RCC 7860 (cell line): ENCODE data around the gene TJP2.
"Not testable (repeated sequence)": the region's sequence is repeated elsewhere in the genome, so short reads cannot be mapped to it uniquely, and the experiment has no call there.

Experiments used
- DNase-seq: peaks from one replicate; pipeline ENCODE4 v3.0.0-alpha.2; 2015; ENCODE audit warnings: low spot score
- FAIRE-seq: peaks from 2 replicates; lab custom pipeline; 2012; peaks lifted over from hg19 to GRCh38; lab: Jason Lieb, UNC

The TJP2 gene

DNA sequence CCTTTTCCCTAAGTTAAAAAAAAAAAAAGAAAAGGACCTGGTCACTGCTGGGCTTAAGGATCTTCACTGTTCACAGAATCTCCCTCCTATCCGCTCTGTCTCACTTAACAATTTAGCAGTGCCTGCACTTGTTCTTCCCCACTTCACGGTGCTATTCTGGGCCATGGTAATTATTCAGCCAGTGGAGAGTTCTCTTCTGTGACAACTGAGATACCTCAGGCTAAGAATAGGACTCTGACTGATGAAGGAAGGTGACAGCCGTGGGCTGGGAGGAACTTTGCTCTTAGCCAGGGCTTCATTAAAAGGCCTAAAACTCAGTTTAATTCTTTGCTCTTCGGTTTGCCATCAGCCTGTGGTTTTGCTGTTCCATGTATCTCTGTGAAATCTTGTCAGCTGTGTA, 99.1 kb downstream of the TJP2 start:
- DNase-seq (no peak), FAIRE-seq (no peak)

DNA sequence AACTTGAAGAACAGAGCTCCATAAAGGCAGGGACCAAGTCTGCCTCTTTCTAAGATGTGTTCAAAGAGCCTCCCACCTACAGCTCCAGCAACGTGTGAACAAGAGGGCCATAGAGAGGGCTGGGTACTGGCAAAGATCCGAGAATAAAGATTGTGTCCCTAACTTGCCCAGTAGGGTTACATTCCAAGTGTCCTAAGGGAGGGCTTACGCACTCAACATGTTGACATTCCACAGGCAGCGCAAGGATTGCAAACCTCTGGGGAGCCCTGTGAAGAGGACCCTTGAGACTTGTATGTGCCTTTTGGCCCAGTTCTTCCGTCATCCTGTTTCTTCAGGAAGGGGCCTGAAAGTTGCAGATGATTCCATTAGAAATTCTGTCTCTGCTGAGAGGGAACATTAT, 102.7 kb downstream of the TJP2 start:
- no peak for FAIRE-seq

DNA sequence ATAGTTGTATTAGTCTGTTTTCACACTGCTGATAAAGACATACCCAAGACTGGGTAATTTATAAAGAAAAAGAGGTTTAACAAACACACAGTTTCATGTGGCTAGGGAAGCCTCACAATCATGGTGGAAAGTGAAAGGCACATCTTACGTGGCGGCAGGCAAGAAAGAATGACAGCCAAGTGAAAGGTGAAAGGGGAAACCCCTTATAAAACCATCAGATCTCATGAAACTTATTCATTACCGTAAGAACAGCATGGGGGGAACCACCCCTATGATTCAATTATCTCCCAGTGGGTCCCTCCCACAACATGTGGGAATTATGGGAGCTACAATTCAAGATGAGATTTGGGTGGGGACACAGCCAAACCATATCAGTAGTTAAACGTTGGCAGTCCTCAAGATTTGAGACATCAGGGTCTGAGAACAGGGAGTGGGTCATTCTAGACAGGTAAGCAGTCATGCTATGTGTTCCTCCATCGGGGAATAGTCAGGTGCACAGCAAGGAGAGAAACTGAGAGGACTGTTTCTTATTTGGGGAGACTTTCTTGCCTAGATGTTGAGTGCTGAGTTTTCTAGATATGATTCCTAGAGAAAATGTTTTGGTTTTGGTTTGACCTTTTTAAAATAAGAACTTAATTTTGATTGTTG, 105.1 kb downstream of the TJP2 start:
- no peak for DNase-seq
- FAIRE-seq = no peak

More for the DNA sequence above, 102.7 kb downstream of the TJP2 start:
- DNase-seq = no peak

DNA sequence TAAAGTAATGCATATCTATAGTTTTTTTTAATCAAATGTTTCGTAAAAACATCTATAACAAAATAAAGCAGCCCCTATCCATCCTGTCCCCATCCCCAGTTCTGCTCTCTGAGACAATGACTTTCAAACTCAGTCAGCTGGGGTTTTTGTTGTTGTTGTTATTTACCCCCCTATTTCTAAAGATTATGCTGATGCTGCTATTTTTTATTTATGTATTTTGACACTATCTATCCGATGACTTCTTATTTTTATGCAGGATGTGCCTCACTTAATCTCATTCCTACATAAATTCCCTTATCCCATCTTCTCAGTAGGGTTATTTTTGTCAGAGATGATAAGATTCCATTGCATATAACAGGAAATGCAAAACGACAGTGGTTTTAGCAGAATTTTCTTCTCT, 105.7 kb downstream of the TJP2 start:
- DNase-seq = no peak
- no peak for FAIRE-seq

DNA sequence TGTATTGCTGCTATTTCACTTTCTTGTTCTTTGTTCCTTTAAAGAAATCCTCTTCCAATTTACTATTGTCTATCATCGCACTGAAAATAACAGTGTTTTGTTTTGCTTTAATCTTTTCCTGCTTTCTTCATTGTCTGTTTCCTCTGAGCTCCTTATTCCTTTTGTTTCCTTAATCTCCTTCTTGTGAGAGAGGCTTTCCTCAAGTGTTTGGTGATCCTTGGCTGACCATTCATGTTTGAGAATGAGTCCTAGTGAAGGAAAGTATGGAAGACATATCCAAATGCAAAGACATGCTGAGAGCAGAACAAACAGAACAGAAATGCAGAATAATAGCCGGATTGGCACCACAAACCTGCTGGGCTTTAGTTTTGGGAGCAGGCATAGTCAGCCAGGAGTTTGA, 108.9 kb downstream of the TJP2 start:
- DNase-seq (no peak), FAIRE-seq (no peak)

DNA sequence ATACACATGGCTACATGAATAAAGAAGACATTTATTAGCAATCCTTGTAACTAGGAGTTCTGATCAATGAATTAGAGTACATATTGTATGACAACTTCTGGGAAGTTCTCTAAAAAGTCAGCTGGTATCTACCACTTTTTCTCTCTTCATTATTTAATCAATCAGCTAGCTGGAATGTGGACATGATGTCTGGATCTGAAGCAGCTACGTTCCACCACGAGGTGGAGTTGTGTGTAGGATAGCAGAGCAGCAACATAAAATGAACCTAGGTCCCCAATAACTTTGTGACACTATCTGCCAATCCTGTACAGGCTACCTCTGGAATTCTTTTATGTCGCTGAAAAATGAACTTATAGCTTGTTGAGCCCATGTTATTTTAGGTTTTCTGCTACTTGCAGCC, 118.0 kb downstream of the TJP2 start:
- FAIRE-seq (no peak), DNase-seq (no peak)

DNA sequence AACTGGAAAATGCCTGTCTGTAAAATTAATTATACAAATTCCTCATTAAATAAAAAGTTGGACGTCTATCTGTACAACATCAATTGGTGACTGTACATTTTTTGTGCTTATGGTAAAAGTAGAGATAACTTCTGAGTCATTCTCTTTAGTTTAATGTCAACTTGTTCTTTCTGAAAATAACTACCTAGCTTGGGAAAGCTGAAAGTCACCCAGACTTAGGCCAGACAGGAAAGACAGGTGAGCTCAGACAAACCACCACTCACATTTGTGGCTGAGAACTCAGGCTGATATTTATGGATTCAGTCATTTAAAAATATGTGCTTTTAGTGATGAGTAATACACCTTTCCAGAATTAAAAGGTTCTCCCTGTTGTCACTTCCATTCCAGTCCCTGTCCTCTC, 119.1 kb downstream of the TJP2 start:
- DNase-seq (no peak), FAIRE-seq (no peak)

DNA sequence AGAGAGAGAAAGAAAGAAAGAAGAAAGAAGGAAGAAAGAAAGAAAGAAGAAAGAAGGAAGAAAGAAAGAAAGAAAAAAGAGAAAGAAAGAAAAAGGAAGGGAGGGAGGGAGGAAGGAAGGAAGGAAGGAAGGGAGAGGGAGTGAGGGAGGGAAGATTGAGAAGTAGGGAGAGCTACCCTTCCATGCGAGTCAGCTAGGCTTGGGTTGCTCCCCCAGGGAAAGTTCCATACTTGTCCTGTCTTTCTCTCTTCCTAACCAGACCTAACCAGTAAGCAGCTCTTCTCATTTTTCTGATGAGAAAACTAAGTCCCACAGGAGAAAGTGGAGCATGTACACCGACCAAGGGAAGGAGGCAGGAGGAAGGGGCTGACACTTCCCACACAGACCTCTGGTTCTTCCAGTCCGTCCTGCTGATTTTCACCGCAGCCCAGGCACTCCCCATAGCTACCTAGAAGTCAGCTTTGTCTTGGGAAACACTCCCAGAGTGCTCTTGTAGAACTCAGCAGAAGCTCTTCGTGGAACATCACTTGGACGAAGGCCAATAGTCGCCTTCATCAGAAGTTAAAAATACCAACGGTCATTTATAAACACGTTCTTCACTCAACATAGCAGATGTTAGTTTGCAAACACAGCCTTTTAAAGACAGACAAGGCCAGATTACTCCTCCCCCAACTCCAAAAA, 121.9 kb downstream of the TJP2 start:
- FAIRE-seq (no peak), DNase-seq (no peak)

DNA sequence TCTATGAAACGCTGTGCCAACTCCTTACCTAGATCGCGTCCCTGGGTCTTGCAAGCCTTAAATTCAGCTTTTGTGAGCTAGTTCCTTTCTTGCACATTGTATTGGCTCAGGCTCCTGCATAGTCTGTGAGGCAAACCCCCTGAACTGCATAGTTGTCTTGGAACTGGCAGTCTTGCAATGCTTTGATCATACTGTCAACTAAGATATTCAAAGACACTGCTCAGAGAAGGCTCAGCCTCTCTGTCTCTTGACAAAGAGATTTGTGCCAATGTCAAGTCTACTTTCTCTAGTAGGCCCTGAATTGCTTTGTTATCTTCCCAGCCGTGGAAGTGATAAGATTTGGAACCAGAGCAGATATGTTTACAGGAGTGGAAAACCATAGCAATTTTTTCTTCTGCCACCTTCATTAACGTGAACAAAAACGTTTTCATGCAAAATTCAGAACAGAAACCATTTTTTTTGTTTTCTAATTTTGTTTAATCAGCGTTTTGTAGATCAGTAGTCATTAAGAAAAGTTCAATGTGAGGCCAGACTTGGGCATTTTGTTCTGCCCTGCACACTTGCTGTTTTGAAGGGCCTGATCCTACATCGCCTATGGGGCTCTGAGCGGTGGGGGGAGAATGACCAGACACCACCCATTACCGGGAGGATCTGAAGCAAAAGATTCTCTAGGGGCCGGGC, 123.4 kb downstream of the TJP2 start:
- DNase-seq = no peak
- no peak for FAIRE-seq

DNA sequence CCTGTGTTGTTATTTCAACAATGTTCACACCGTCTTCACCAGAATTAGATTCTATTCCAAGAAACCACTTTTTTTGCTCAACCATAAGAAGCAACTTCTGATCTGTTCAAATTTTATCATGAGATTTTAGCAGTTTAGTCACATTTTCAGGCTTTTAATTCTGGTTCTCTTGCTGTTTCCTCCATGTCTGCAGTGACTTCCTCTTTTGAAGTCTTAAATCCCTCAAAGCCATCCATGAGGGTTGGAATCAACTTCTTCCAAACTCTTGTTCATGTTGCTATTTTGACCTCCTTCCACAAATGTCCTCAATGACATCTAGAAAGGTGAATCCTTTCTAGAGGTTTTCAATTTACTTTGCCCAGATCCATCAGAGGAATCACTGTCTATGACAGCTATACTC, 125.2 kb downstream of the TJP2 start:
- DNase-seq (no peak), FAIRE-seq (no peak)

DNA sequence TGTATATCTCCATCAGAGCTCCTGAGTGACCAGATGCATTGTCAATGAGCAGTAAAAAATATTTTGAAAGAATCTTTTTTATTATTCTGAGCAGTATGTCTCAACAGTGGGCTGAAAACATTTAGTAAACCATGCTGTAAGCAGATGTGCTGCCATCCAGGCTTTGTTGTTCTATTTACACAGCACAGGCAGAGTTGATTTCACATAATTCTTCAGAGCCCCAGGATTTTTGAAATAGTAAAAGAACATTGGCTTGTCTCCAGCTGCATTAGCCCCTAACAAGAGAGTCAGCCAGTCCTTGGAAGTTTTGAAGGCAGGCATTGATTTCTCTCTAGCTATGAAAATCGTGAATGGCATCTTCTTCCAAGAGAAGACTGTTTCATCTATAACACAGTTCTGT, 125.7 kb downstream of the TJP2 start:
- FAIRE-seq (no peak), DNase-seq (no peak)

DNA sequence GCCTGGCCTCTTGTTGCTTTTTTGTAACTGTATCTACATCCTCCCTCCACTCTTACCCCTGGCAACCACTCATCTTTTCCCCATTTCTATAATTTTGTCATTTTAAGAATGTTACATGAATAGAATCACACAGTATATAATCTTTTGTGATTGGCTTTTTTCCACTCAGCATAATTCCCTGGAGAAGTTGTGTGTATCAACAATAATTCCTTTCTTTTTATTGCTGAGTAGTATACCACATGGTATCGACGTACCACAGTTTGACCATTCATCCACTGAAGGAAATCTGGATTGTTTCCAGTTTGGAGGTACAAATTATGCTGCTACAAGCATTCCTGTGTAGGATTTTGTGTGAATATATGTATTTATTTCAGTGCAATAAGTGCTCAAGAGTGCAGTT, 129.3 kb downstream of the TJP2 start:
- FAIRE-seq = no peak
- DNase-seq = no peak

DNA sequence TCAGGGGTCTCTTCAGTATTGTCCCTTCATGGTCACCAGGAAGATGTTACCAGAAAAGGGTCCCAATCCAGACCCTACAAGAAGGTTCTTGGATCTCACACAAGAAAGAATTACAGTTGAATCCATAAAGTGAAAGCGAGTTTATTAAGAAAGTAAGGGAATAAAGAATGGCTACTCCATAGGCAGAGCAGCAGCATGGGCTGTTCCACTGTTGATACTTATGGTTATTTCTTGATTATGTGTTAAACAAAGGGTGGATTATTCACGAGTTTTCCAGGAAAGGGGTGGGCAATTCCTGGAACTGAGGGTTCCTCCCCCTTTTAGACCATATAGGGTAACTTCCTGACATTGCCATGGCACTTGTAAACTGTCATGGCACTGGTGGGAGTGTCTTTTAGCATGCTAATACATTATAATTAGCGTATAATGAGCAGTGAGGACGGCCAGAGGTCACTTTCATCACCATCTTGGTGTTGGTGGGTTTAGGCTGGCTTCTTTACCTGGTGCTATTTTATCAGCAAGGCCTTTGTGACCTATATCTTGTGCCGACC, 132.9 kb downstream of the TJP2 start:
- FAIRE-seq, DNase-seq: not testable (repeated sequence)

DNA sequence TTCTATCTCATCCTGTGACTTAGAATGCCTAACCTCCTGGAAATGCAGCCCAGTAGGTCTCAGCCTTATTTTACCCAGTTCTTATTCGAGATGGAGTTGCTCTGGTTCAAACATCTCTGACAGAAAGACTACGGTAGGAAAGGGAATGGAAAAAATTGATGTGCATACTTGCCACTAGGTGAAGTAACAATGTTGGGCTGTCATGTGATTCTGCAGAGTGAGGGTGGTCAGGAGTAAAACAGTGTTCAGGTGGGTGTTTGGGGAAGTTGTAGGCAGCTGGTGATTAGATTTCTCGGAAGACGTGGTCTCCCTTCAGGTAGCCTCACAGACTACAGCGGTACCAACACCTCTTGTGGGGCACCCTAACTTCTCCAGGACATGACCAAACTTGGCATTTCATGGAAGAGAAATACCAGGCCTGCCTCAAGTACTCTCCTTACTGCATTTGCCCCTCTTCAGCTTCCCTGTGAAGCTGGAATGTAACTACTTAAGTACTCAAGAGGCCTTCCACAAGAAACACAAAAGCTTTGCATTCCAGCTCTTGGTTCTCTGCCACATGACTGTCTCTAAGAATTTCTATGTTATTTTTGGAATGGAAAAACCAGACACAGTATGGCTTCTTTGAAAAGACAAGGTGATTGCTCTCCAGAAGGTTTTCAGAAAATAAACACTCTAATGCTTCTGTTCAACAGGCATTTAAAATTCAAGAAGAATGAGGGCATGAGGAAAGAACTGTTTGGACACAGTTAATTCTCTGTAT, 133.5 kb downstream of the TJP2 start:
- FAIRE-seq (no peak), DNase-seq (no peak)

DNA sequence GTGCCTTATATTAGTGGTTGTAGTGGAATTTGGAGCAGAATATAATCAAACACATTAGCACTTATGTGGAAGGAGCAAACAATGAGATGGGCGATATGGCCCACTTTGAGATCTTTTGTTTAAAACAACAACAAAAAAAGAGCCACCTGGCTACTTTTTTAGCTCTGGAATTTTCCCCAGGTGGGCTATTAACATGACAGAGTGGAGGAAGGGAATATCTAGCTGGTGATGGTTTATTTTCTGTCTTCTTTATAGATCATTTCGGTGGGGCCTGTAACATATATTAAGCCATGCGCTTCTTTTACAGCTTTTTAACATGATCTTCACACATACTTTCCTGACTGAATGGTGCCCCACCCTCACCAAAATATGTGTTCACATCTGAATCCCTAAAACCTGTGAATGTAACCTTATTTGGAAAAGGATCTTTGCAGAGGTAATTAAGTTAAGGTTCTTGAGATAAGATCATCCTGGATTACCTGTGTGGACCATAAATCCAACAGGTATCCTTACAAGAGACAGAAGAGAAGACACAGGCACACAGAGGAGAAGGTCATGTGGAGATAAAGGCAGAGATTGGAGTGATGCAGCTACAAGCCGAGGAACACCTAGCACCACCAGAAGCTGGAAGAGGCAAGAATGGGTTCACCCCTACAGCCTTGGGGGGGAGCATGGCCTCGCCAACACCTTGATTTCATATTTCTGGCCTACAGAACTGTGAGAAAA, 134.3 kb downstream of the TJP2 start:
- DNase-seq = no peak
- no peak for FAIRE-seq

DNA sequence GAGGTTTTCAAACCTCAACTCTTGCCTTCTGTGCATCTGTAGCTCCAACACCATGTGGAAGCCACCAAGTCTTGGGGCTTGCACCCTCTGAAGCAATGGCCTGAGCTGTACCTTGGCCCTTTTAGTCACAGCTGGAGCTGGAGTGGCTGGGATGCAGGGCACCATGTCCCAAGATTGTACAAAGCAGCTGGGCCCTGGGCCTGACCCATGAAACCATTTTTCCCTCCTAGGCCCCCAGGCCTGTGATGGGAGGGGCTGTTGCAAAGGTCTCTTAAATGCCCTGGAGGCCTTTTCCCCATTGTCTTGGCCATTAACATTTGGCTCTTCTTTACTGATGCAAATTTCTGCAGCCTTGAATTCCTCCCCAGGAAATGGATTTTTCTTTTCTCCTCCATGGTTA, 139.1 kb downstream of the TJP2 start:
- DNase-seq (no peak), FAIRE-seq (no peak)

DNA sequence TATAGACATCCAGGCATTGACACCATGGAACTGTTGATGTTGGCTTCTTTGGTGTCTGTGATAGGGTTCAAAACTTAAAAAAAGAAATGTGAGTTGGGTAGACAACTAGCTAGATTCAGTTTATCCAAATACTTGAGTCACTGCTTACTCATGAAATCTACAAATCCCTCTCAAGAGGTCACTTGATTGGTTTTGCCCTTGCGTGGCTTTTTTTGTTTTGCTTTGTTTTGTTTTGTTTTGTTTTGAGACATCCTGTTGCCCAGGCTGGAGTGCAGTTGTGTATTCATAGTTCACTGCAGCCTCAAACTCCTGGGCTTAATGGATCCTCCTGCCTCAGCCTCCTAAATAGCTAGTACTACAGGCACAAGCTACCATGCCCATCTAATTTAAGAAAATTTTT, 140.5 kb downstream of the TJP2 start:
- no peak for DNase-seq
- FAIRE-seq = no peak

DNA sequence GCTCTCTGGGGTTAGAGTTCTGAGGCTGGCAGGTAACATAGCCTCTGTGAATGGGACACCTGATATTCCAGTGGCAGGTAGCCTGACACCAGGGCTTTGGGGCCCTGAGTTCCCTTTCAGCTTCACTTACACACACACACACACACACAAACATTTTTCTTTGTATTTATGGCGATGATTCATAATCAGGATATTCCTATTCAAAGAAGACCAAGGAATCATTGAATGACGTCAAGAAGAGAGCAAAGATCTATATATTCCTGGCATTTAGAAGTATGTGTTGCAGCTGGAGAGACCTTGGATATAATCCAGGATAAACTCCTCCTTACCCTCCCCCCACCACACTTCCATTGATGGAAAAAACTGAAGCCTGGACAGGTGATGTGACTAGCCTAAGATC, 143.0 kb downstream of the TJP2 start:
- DNase-seq (no peak), FAIRE-seq (no peak)

DNA sequence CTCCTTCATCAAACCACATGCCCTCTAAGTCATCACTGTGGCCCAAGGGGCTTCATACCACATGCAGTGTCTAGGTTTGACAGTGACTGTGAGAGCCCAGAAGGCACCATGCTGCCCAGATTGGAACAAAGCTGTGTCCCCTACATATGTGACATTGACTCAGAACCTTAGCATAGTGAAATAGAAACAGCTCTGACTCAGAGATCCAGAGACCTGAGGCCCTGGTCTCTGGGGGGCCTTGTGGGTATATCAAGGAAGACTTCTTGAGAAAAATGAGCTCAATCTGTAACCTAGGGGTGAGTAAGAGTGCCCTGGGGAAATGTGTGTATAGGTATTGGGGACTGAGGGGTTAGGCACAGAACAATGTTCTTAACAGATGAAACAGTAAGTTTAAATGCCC, 143.8 kb downstream of the TJP2 start:
- DNase-seq = no peak
- FAIRE-seq = no peak

DNA sequence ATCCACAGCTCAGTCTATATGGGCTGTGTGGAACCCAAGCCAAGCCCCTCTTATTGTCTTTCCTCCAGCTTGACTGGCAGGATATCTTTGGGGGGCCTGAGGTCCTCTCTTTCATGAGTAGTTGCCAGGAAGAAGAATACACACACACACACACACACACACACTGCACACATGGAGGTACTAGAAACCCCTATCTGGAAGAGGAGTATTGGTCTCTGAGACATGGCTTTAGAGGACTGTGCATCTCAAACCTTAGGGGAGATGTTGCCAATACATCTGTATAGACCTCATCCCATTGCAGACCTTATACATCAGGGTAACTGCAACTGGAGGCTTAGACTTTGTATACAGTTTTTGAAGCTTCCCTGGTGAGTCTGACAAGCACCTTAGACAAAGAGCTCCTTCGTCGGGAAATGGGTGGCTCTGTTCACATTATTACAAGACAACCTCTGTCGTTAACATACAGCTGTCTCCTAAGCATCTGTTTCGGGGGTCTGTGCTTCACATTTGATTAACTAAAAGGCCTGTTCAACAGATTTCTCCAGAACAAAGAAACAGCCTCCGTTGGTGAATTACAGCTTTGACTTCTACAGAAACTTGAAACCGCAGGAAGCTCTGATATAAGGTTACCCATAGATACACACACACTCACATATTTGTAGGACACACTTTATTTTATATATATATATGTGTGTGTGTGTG, 145.4 kb downstream of the TJP2 start:
- DNase-seq = no peak
- no peak for FAIRE-seq
